Uterus (tissue), 4 donors: ENCODE data around the gene CSNK2B. TPM values are rescaled to one million over a fixed set of nuclear protein-coding genes. Genes with fewer than 3 reads are reported as not detected.
A peak's percentile ranks its signal among the peaks of the same experiment; 100 is the strongest.

Experiments
- DNase-seq, 2 donors: peaks; one replicate each; pipeline ENCODE4 v3.0.0-alpha.2; 2019 to 2020
- H3K27ac ChIP-seq, 2 donors: fragments of 200-600 bp; sonication (generic); 1 replicate in 1 of 2; 2 replicates in 1 of 2; pipeline ENCODE4 v1.5.1; 2016 to 2018
- H3K27me3 ChIP-seq, 2 donors: fragments of 200-600 bp; sonication (generic); one replicate each; pipeline ENCODE4 v1.5.1; 2018 to 2019; ENCODE audit warnings: control low read depth in 1 of 2
- H3K36me3 ChIP-seq, 2 donors: fragments of 200-600 bp; sonication (generic); one replicate each; pipeline ENCODE4 v1.5.1; 2019; ENCODE audit warnings: control low read depth in 1 of 2
- H3K4me1 ChIP-seq, 2 donors: fragments of 200-600 bp; sonication (generic); one replicate each; pipeline ENCODE4 v1.5.1; 2018 to 2019; ENCODE audit warnings: control low read depth in 1 of 2
- H3K4me3 ChIP-seq, 2 donors: fragments of 200-600 bp; sonication (generic); 1 replicate in 1 of 2; 2 replicates in 1 of 2; pipeline ENCODE4 v1.5.1; 2018 to 2019; ENCODE audit warnings: mild to moderate bottlenecking in 1 of 2
- H3K9me3 ChIP-seq, 2 donors: fragments of 200-600 bp; sonication (generic); one replicate each; pipeline ENCODE4 v1.5.1; 2019; ENCODE audit warnings: control low read depth in 1 of 2
- POLR2A ChIP-seq, 2 donors: fragments of 450-650 bp; IDR thresholded peaks; one replicate each; pipeline ENCODE4 v1.6.1; 2016; ENCODE audit warnings: antibody characterized with exemption in 2 of 2, mild to moderate bottlenecking in 1 of 2, moderate library complexity in 1 of 2
- intact Hi-C: fragments of 100-400 bp; cut with DNase I; formaldehyde crosslinking; loops from one replicate; pipeline ENCODE4 v1.15.1; 2023; ENCODE audit warnings: low total_unique reads
- total RNA-seq, 4 donors: library from RNA; depleted of rRNA in 3 of 4; stranded (reverse); fragments of >200 nt in 3 of 4; gene quantifications; one replicate each; pipeline versions ENCODE4 v1.1.0 to v1.2.4, GENCODE V29; 2014 to 2023
- TF ChIP-seq, protein P1 (sequence below), 4 experiments: fragments of 200-600 bp in 2 of 4; fragments of 450-650 bp in 2 of 4; sonication (generic) in 2 of 4; IDR thresholded peaks; one replicate each; pipeline ENCODE4 v1.5.1; 2016 to 2019; ENCODE audit warnings: antibody characterized with exemption in 4 of 4, mild to moderate bottlenecking in 2 of 4, moderate library complexity in 1 of 4
- donor health status: DM: yes; HTN: yes; CAD: no.

The CSNK2B gene
- total RNA-seq: 100 to 1,000 TPM in 3 of 4 donors, 10 to 100 TPM in 1; 67.5 to 157 (median 107) TPM

DNA sequence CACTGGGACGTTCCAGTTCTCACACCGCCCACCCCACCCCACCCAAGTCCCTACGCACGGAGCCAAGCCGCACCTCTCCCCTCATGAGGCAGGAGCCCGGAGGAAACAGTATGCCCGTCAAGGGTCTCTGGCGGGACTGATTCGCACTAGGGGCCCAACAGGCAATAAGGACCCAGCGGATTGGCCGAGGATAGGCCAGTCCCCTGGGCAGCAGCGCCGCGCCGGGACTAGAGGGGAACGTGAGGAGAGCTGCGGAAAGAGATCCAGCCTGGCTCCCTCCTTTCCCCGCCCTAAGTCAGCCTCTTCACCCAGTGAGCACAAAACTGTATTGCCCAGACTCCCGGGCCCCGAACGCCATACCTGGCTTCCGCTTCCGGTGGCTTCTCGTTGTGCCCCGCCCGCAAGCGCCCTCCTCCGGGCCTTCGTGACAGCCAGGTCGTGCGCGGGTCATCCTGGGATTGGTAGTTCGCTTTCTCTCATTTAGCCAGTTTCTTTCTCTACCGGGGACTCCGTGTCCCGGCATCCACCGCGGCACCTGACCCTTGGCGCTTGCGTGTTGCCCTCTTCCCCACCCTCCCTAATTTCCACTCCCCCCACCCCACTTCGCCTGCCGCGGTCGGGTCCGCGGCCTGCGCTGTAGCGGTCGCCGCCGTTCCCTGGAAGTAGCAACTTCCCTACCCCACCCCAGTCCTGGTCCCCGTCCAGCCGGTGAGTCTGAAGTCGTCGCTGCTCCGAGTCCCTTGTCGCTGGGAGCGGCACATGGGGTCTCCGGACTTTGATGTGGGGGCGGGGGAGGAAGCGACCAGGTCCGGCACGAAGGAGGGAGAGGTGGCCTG lies at the start of gene CSNK2B:
Gene CSNK2B, plus strand, starts transcription at position 580 of the 836 bp plus-strand sequence. CDS start 752 bp downstream, outside the sequence.
- DNase-seq: peak; percentile 98
- Histone ChIP-seq H3K4me3 (peak within 1 kb of the TSS; percentile 91 to 93), H3K27ac (peak within 1 kb of the TSS; percentile 91 to 97), H3K27me3 (no peaks in the 10 kb centered on the region), H3K9me3 (no peaks in the 10 kb centered on the region), H3K4me1 (peaks cover 8 to 16% of the 10 kb centered on the region in 2 donors), H3K36me3 (no peaks in the 10 kb centered on the region)
- intact Hi-C loops: no loop called here
- TF ChIP-seq POLR2A (IDR thresholded peaks at IDR 0.05): peak; percentile 79 to 80
- TF ChIP-seq, protein P1, sequence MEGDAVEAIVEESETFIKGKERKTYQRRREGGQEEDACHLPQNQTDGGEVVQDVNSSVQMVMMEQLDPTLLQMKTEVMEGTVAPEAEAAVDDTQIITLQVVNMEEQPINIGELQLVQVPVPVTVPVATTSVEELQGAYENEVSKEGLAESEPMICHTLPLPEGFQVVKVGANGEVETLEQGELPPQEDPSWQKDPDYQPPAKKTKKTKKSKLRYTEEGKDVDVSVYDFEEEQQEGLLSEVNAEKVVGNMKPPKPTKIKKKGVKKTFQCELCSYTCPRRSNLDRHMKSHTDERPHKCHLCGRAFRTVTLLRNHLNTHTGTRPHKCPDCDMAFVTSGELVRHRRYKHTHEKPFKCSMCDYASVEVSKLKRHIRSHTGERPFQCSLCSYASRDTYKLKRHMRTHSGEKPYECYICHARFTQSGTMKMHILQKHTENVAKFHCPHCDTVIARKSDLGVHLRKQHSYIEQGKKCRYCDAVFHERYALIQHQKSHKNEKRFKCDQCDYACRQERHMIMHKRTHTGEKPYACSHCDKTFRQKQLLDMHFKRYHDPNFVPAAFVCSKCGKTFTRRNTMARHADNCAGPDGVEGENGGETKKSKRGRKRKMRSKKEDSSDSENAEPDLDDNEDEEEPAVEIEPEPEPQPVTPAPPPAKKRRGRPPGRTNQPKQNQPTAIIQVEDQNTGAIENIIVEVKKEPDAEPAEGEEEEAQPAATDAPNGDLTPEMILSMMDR (IDR thresholded peaks at IDR 0.05): peak in 3 of 4 experiments; percentile 20 to 28 (median 21)

GRCh38 chr6:31617010-31617409 lies 48.9 kb upstream of the CSNK2B start:
- no peaks in the 10 kb centered on the region for H3K27me3 ChIP-seq
- intact Hi-C loops: no loop called here

GRCh38 chr6:31619805-31620585 lies 45.9 kb upstream of the CSNK2B start:
- DNase-seq: peak; percentile 97 to 99
- peak; percentile 90 to 97 for TF ChIP-seq POLR2A (IDR thresholded peaks at IDR 0.05)
- TF ChIP-seq, protein P1 (IDR thresholded peaks at IDR 0.05): peak in 1 of 4 experiments; percentile 29
- H3K27me3 ChIP-seq: no peaks in the 10 kb centered on the region
- peaks cover 0 to 8% of the 10 kb centered on the region in 2 donors for H3K4me1 ChIP-seq
- H3K4me3 ChIP-seq: peak overlapping the region; percentile 54 to 68
- intact Hi-C loops: no loop called here
- H3K9me3 ChIP-seq: no peaks in the 10 kb centered on the region
- H3K36me3 ChIP-seq: no peaks in the 10 kb centered on the region
- peak overlapping the region; percentile 93 to 98 for H3K27ac ChIP-seq

More at GRCh38 chr6:31617010-31617409, 48.9 kb upstream of the CSNK2B start:
- Histone ChIP-seq H3K36me3 (no peaks in the 10 kb centered on the region), H3K4me1 (peaks cover 0 to 3% of the 10 kb centered on the region in 2 donors), H3K27ac (no peak overlapping the region), H3K4me3 (no peak overlapping the region), H3K9me3 (no peaks in the 10 kb centered on the region)
- TF ChIP-seq, protein P1 (IDR thresholded peaks at IDR 0.05): no peak
- TF ChIP-seq POLR2A (IDR thresholded peaks at IDR 0.05): no peak
- DNase-seq: no peak

- intact Hi-C loops: no loop called here
- Histone ChIP-seq H3K27me3 (no peaks in the 10 kb centered on the region), H3K9me3 (no peaks in the 10 kb centered on the region), H3K27ac (peak within 1 kb of the TSS; percentile 93 to 98), H3K4me1 (peaks cover 0 to 8% of the 10 kb centered on the region in 2 donors), H3K36me3 (no peaks in the 10 kb centered on the region), H3K4me3 (peak within 1 kb of the TSS; percentile 54 to 68)
- peak in 1 of 2 donors; percentile 83 for DNase-seq
- TF ChIP-seq POLR2A (IDR thresholded peaks at IDR 0.05): peak; percentile 26 to 62
- TF ChIP-seq, protein P1 (IDR thresholded peaks at IDR 0.05): no peak
These were observed 45.1 kb upstream of the CSNK2B start, which contains the start of gene PRRC2A for GRCh38 chr6:31620586-31621319. Gene PRRC2A (plus strand): TSS chr6:31620715. CDS start chr6:31622790, 2,075 bp downstream.
